Panc1 (cell line): Measurements from ENCODE around the gene ADPRH. TPM values are rescaled to one million over a fixed set of nuclear protein-coding genes. Genes with fewer than 3 reads are reported as not detected.
"Not testable (repeated sequence)": the region's sequence is repeated elsewhere in the genome, so short reads cannot be mapped to it uniquely, and the experiment has no call there.

Experiments
- ATAC-seq: fragments of 200-7000 bp; cut with Tn5 transposase; 2 replicates; pipeline ENCODE4 v1.9.1; 2020; ENCODE audit warnings: mild to moderate bottlenecking, moderate library complexity
- BruUV-seq: library from RNA; stranded (reverse); fragments of 400-500 nt; replicated peaks from 2 replicates; lab custom pipeline; 2021; lab: Mats Ljungman, UMichigan
- CTCF ChIA-PET: fragments of 300-600 bp; sonication (Branson Sonifier 250); formaldehyde crosslinking; loops from one replicate; lab custom pipeline; 2022; ENCODE audit warnings: antibody characterized with exemption; lab: Charles Lee
- POLR2A ChIA-PET: fragments of 300-600 bp; sonication (Branson Sonifier 250); formaldehyde crosslinking; loops from one replicate; lab custom pipeline; 2022; ENCODE audit warnings: antibody characterized with exemption; lab: Charles Lee
- DNase-seq: peaks from one replicate; pipeline ENCODE4 v3.0.0-alpha.2; 2010; ENCODE audit warnings: low read depth, low spot score
- H3K27ac ChIP-seq: 2 replicates; pipeline ENCODE4 v1.5.1; 2011; ENCODE audit warnings: mild to moderate bottlenecking, low read length, inconsistent platforms
- H3K27me3 ChIP-seq: fragments of 200-500 bp; sonication (Bioruptor generic); 2 replicates; pipeline ENCODE4 v1.6.0; 2014; ENCODE audit warnings: low read length, inconsistent platforms; ENCODE audit not compliant: control insufficient read depth, insufficient read depth
- H3K36me3 ChIP-seq: fragments of 200-500 bp; sonication (Bioruptor generic); 2 replicates; pipeline ENCODE4 v1.5.1; 2014; ENCODE audit warnings: inconsistent platforms, mild to moderate bottlenecking, low read length, moderate library complexity; ENCODE audit not compliant: control insufficient read depth, insufficient read depth
- H3K4me1 ChIP-seq: 2 replicates; pipeline ENCODE4 v1.5.1; 2011; ENCODE audit warnings: inconsistent platforms, mild to moderate bottlenecking, low read length, moderate library complexity; ENCODE audit not compliant: control insufficient read depth, insufficient read depth
- H3K4me3 ChIP-seq, 2 experiments: 2 replicates each; pipeline ENCODE4 v1.5.1; 2011 to 2012; ENCODE audit warnings: low read depth in 2 of 2, low read length in 2 of 2, mild to moderate bottlenecking in 2 of 2, inconsistent platforms in 1 of 2, moderate library complexity in 1 of 2
- H3K9me3 ChIP-seq: fragments of 200-500 bp; sonication (Bioruptor generic); 2 replicates; pipeline ENCODE4 v1.5.1; 2014; ENCODE audit warnings: low read depth, mild to moderate bottlenecking, inconsistent platforms, low read length, moderate library complexity; ENCODE audit not compliant: control insufficient read depth, insufficient read depth
- CTCF ChIP-seq: fragments of 450-650 bp; IDR thresholded peaks from 2 replicates; pipeline ENCODE4 v1.5.1; 2017; ENCODE audit warnings: mild to moderate bottlenecking
- POLR2AphosphoS5 ChIP-seq: IDR thresholded peaks from 2 replicates; pipeline ENCODE4 v1.6.1; 2012; ENCODE audit warnings: mild to moderate bottlenecking, low read depth, low read length, moderate library complexity
- SIN3A ChIP-seq: IDR thresholded peaks from 2 replicates; pipeline ENCODE4 v1.6.1; 2012; ENCODE audit warnings: low read depth, mild to moderate bottlenecking, low read length, moderate library complexity, borderline replicate concordance; ENCODE audit not compliant: insufficient read depth
- TCF7L2 ChIP-seq: IDR thresholded peaks from 2 replicates; pipeline ENCODE4 v1.6.1; 2011; ENCODE audit warnings: mild to moderate bottlenecking, low read depth, low read length, inconsistent platforms
- in situ Hi-C: cut with HindIII; loops from 2 replicates; pipeline ENCODE4 v1.10.0; 2016; ENCODE audit warnings: low sequenced_read_pairs, low pct_unique_long_range_greater_than_20kb
- intact Hi-C: fragments of 100-400 bp; cut with micrococcal nuclease; formaldehyde crosslinking; loops from one replicate; pipeline ENCODE4 v1.10.0; 2022; ENCODE audit not compliant: unreplicated experiment
- total RNA-seq: library from RNA; stranded (reverse); gene quantifications from one replicate; pipeline ENCODE4 v1.2.1, GENCODE V29; 2021; ENCODE audit not compliant: unreplicated experiment
- TF ChIP-seq, protein P1 (sequence below), 2 experiments: IDR thresholded peaks; 2 replicates each; pipeline ENCODE4 v1.6.1; 2011 to 2012; ENCODE audit warnings: low read depth in 2 of 2, control low read depth in 1 of 2, low read length in 1 of 2, mild to moderate bottlenecking in 1 of 2, moderate library complexity in 1 of 2; ENCODE audit not compliant: insufficient read depth in 1 of 2

Gene ADPRH
- total RNA-seq, 1 experiment from 2014 or later = 7.8 TPM

DNA sequence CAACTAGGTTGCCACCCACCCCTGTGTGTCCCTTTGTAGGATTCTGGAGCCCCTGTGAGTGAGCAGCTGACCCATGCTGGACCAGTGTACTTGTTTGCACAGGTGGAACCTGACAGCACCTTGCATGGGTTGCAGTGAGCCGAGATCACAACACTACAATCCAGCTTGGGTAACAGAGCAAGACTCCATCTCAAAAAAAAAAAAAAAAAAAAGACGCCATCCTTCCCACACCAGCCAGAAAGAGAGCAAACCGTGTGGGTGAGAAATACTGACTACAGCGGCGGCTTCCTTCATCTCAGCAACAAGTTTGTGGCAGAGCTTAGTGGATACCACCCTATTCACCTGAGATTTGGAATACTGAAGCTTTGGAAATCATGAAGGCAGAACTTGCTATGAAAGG, 19.1 kb upstream of the ADPRH start:
- BruUV-seq = no TSS peak
- CTCF ChIA-PET = interaction anchor here (0.7 kb wide), 1 partner anchor 116 kb away, joined by 7 read pairs; no protein-coding TSS in a partner anchor
- no peaks in the 10 kb centered on the region for H3K36me3 ChIP-seq
- in situ Hi-C loops (no loop called here), intact Hi-C loops (loop anchor here (10.0 kb wide), 1 partner anchor 675 kb away; no protein-coding TSS in a partner anchor)
- H3K4me3 ChIP-seq = no peak overlapping the region
- H3K27me3 ChIP-seq = no peaks in the 10 kb centered on the region; the same call in 1 of the 2 replicates
- no peaks in the 10 kb centered on the region for H3K9me3 ChIP-seq
- TF ChIP-seq, protein P1, sequence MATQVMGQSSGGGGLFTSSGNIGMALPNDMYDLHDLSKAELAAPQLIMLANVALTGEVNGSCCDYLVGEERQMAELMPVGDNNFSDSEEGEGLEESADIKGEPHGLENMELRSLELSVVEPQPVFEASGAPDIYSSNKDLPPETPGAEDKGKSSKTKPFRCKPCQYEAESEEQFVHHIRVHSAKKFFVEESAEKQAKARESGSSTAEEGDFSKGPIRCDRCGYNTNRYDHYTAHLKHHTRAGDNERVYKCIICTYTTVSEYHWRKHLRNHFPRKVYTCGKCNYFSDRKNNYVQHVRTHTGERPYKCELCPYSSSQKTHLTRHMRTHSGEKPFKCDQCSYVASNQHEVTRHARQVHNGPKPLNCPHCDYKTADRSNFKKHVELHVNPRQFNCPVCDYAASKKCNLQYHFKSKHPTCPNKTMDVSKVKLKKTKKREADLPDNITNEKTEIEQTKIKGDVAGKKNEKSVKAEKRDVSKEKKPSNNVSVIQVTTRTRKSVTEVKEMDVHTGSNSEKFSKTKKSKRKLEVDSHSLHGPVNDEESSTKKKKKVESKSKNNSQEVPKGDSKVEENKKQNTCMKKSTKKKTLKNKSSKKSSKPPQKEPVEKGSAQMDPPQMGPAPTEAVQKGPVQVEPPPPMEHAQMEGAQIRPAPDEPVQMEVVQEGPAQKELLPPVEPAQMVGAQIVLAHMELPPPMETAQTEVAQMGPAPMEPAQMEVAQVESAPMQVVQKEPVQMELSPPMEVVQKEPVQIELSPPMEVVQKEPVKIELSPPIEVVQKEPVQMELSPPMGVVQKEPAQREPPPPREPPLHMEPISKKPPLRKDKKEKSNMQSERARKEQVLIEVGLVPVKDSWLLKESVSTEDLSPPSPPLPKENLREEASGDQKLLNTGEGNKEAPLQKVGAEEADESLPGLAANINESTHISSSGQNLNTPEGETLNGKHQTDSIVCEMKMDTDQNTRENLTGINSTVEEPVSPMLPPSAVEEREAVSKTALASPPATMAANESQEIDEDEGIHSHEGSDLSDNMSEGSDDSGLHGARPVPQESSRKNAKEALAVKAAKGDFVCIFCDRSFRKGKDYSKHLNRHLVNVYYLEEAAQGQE (IDR thresholded peaks at IDR 0.05; ENCODE audit: insufficient read depth in 1 of 2, low read depth in 2 of 2, low read length in 1 of 2) = no peak
- no peak for TF ChIP-seq POLR2AphosphoS5
- TF ChIP-seq CTCF = no peak
- no peak for TF ChIP-seq TCF7L2
- TF ChIP-seq SIN3A = no peak
- DNase-seq = no peak
- POLR2A ChIA-PET = no interaction called here
- H3K4me1 ChIP-seq = no peaks in the 10 kb centered on the region
- H3K27ac ChIP-seq = no peak overlapping the region
- peak; percentile 31; the same call in 1 of the 2 replicates for ATAC-seq

DNA sequence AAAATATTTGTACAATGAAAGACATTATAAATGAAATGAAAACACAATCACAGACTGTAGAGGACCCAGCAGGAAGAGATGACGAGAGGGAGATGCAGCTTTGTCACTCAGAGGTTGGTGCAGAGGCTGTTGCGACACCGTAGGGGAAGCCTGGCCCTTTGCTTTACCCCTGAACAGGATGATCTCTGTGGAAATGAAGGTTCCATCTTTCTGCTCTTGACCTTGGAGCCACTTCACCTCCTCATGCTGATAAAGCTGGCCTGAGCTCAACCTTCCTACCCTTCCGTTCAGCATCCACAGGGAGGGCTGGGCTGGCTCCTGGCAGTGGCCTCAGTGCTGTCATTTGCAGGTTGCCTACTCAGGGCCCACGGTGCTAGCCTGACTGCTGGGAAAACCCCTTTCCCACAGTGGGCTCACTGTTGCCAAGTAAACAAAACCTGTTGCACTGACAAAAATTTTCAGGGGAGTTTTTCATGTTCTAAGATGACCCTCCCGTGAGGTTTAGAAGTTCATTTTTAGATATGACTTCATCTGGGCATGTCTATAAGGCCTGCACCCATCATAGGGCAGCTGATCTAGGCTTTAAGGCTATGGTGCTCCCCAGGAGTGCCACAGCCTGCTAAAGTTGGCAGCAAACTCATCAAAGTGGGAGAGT, 16.9 kb upstream of the ADPRH start:
- Histone ChIP-seq H3K27me3 (no peaks in the 10 kb centered on the region), H3K36me3 (no peaks in the 10 kb centered on the region), H3K27ac (no peak overlapping the region), H3K9me3 (no peaks in the 10 kb centered on the region), H3K4me1 (no peaks in the 10 kb centered on the region), H3K4me3 (no peak overlapping the region)
- in situ Hi-C loops (no loop called here), intact Hi-C loops (loop anchor here (10.0 kb wide), 1 partner anchor 678 kb away; no protein-coding TSS in a partner anchor)
- ChIA-PET CTCF (no interaction called here), POLR2A (no interaction called here)
- no peak for DNase-seq
- TF ChIP-seq POLR2AphosphoS5 = no peak
- TF ChIP-seq, protein P1 (IDR thresholded peaks at IDR 0.05; ENCODE audit: insufficient read depth in 1 of 2, low read depth in 2 of 2, low read length in 1 of 2) = no peak
- TF ChIP-seq TCF7L2 = no peak
- no peak for TF ChIP-seq CTCF
- TF ChIP-seq SIN3A = no peak
- no peak for ATAC-seq
- BruUV-seq = no TSS peak

DNA sequence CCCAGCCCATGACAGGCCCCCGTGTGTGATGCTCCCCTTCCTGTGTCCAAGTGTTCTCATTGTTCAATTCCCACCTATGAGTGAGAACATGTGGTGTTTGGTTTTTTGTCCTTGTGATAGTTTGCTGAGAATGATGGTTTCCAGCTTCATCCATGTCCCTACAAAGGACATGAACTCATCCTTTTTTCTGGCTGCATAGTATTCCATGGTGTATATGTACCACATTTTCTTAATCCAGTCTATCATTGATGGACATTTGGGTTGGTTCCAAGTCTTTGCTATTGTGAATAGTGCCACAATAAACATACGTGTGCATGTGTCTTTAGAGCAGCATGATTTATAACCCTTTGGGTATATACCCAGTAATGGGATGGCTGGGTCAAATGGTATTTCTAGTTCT, 16.0 kb upstream of the ADPRH start:
- H3K27ac ChIP-seq, H3K36me3 ChIP-seq, DNase-seq, in situ Hi-C loops, POLR2A ChIA-PET, ATAC-seq, BruUV-seq, H3K4me3 ChIP-seq, H3K4me1 ChIP-seq, H3K9me3 ChIP-seq, H3K27me3 ChIP-seq, CTCF ChIA-PET: not testable (repeated sequence)
- intact Hi-C loops = loop anchor here (10.0 kb wide), 1 partner anchor 679 kb away; no protein-coding TSS in a partner anchor
